Heart right ventricle (tissue), 16 donors: ENCODE measurements around the gene OR4D2. TPM values are rescaled to one million over a fixed set of nuclear protein-coding genes. Genes with fewer than 3 reads are reported as not detected.

ENCODE experiments used
- ATAC-seq, 8 donors: fragments of 200-7000 bp; cut with Tn5 transposase; one replicate each; pipeline ENCODE4 v1.9.1; 2020; ENCODE audit warnings: mild to moderate bottlenecking in 8 of 8, moderate library complexity in 8 of 8, moderate number of reproducible peaks in 1 of 8
- DNase-seq, 2 donors: peaks; one replicate each; pipeline ENCODE4 v3.0.0-alpha.2; 2020
- H3K27ac ChIP-seq, 10 donors: fragments of 200-600 bp; sonication (generic) in 2 of 10; one replicate each; pipeline versions ENCODE4 v1.5.0 to v1.8.0; 2020 to 2022; ENCODE audit warnings: mild to moderate bottlenecking in 3 of 10
- H3K27me3 ChIP-seq, 7 donors: fragments of 200-600 bp; one replicate each; pipeline ENCODE4 v1.8.0; 2021 to 2022; ENCODE audit warnings: mild to moderate bottlenecking in 2 of 7
- H3K36me3 ChIP-seq, 9 donors: fragments of 200-600 bp; sonication (generic) in 1 of 9; one replicate each; pipeline versions ENCODE4 v1.5.0 to v1.8.0; 2020 to 2022; ENCODE audit warnings: mild to moderate bottlenecking in 2 of 9
- H3K4me1 ChIP-seq, 9 donors: fragments of 200-600 bp; sonication (generic) in 1 of 9; one replicate each; pipeline versions ENCODE4 v1.5.0 to v1.8.0; 2020 to 2022; ENCODE audit warnings: mild to moderate bottlenecking in 4 of 9
- H3K4me3 ChIP-seq, 10 donors: fragments of 200-600 bp; sonication (generic) in 2 of 10; one replicate each; pipeline versions ENCODE4 v1.5.0 to v1.8.0; 2020 to 2022; ENCODE audit warnings: mild to moderate bottlenecking in 7 of 10, moderate library complexity in 2 of 10
- H3K9me3 ChIP-seq, 11 donors: fragments of 200-600 bp in 10 of 11; sonication (generic) in 2 of 11; one replicate each; pipeline versions ENCODE4 v1.5.0 to v1.8.0; 2013 to 2022; ENCODE audit warnings: mild to moderate bottlenecking in 2 of 11, control low read depth in 1 of 11, moderate library complexity in 1 of 11
- CTCF ChIP-seq, 9 donors: fragments of 200-600 bp; sonication (generic) in 2 of 9; IDR thresholded peaks; one replicate each; pipeline versions ENCODE4 v1.5.0 to v1.8.0; 2021 to 2022; ENCODE audit warnings: antibody characterized with exemption in 9 of 9, mild to moderate bottlenecking in 5 of 9, moderate library complexity in 1 of 9
- WGBS, 2 donors: extraction: QIAGEN DNeasy Blood & Tissue Kit; methylation state at CpG; one replicate each; pipeline ENCODE4 v1.1.7; 2013; ENCODE audit warnings: inconsistent platforms in 1 of 2; 5-methylcytosine and 5-hydroxymethylcytosine counted together
- intact Hi-C, 10 donors: fragments of 100-400 bp; cut with DNase I; formaldehyde crosslinking; loops; one replicate each; pipeline versions ENCODE4 v1.11.1 to v1.14.2; 2022
- polyA plus RNA-seq, 2 donors: library from polyadenylated mRNA; stranded (reverse); fragments of 200-250 nt; gene quantifications; one replicate each; pipeline ENCODE4 v1.2.3, GENCODE V29; 2013
- total RNA-seq, 10 donors: library from RNA; stranded (reverse); fragmentation: NEBNext Ultra II Directional in 3 of 10; extraction: Animal tissue kit (Norgen Biotek cat#: 25700) in 3 of 10; gene quantifications; one replicate each; pipeline versions ENCODE4 v1.2.1 to v1.2.4, GENCODE V29; 2021 to 2023
- donor health status: Arrhythmogenic right ventricular cardiomyopathy.
- donor health status: ischemic (EF 13 %, LVEDD 7.1; RV severe dilation, severe dysfunction).
- donor health status: healthy with polysubstance abuse.
- donor health status: DM: no; HTN: yes; CAD: no.
- donor health status: DM: no; HTN: no; CAD: no.
- donor health status: ischemic (EF 25% LVEDD 6.9; RV normal size, moderate dysfunction).
- donor health status: ischemic (EF 25% LVEDD 5.7; RV mildly dilated, moderate dysfunction).
- donor health status: healthy.
- donor health status: DM: yes; HTN: yes; CAD: no.
- donor health status: Ischemic cardiomyopathy.
- donor health status: ischemic (EF 35%, LVEDD 5.7; RV mildly dilated, moderate dysfunction).
- donor health status: nonischemic (EF 11% LVEDD 7.7; RV severe dilation, severe dysfunction).
- donor health status: DM: yes; HTN: yes; CAD: no.
- donor health status: PGD.
- donor health status: ischemic (EF 29% LVEDD 5.4; RV normal size, mild dysfunction).
- donor health status: nonischemic (EF 23%, LVEDD 6.1; RV moderate dilation, normal function).

The OR4D2 gene
- total and polyA plus RNA-seq, 12 donors, result not detected

- no peak overlapping the region for H3K4me3 ChIP-seq
- peaks cover 0 to 74% (median 39%) of the 10 kb centered on the region in 7 donors for H3K27me3 ChIP-seq
- WGBS, 2 donors, result 53 to 58% methylated on average over 2 of the region's 2 CpGs
- no peak for TF ChIP-seq CTCF (IDR thresholded peaks at IDR 0.05)
- H3K36me3 ChIP-seq, result no peaks in the 10 kb centered on the region
- H3K9me3 ChIP-seq, result no peaks in the 10 kb centered on the region
- peak overlapping the region in 4 of 10 donors; percentile 11 to 46 (median 33) for H3K27ac ChIP-seq
- ATAC-seq (peak in 6 of 8 donors; percentile 41 to 83 (median 62)), DNase-seq (no peak)
- H3K4me1 ChIP-seq, result peaks cover 0 to 27% (median 12%) of the 10 kb centered on the region in 9 donors
- intact Hi-C loops, result no loop called here
These were observed 13.7 kb upstream of the OR4D2 start for GRCh38 chr17:58153046-58153445.

GRCh38 chr17:58153671-58154070, 13.1 kb upstream of the OR4D2 start:
- Histone ChIP-seq H3K4me3 (no peak overlapping the region), H3K27ac (peak overlapping the region in 1 of 10 donors; percentile 46), H3K4me1 (peaks cover 0 to 27% (median 12%) of the 10 kb centered on the region in 9 donors), H3K36me3 (no peaks in the 10 kb centered on the region), H3K9me3 (no peaks in the 10 kb centered on the region), H3K27me3 (peaks cover 0 to 74% (median 44%) of the 10 kb centered on the region in 7 donors)
- ATAC-seq (no peak), DNase-seq (no peak)
- no peak for TF ChIP-seq CTCF (IDR thresholded peaks at IDR 0.05)
- intact Hi-C loops, result no loop called here

- Histone ChIP-seq H3K36me3 (no peaks in the 10 kb centered on the region), H3K4me1 (peaks cover 0 to 27% (median 12%) of the 10 kb centered on the region in 9 donors), H3K27me3 (peaks cover 0 to 84% (median 57%) of the 10 kb centered on the region in 7 donors), H3K4me3 (peak overlapping the region; percentile 12 to 62 (median 52)), H3K27ac (peak overlapping the region in 2 of 10 donors; percentile 6 to 77), H3K9me3 (no peaks in the 10 kb centered on the region)
- DNase-seq (peak in 1 of 2 donors; percentile 37), ATAC-seq (peak; percentile 51 to 87 (median 71))
- intact Hi-C loops, result no loop called here
- WGBS, 2 donors, result 1% methylated on average over 65 of the region's 65 CpGs
- no peak for TF ChIP-seq CTCF (IDR thresholded peaks at IDR 0.05)
These were observed 9.7 kb upstream of the OR4D2 start for GRCh38 chr17:58156839-58157803.

GRCh38 chr17:58158181-58158580, 8.6 kb upstream of the OR4D2 start:
- no peak for TF ChIP-seq CTCF (IDR thresholded peaks at IDR 0.05)
- Histone ChIP-seq H3K4me3 (no peak overlapping the region), H3K36me3 (no peaks in the 10 kb centered on the region), H3K27ac (no peak overlapping the region), H3K4me1 (peaks cover 0 to 19% (median 12%) of the 10 kb centered on the region in 9 donors), H3K27me3 (peaks cover 0 to 84% (median 64%) of the 10 kb centered on the region in 7 donors), H3K9me3 (no peaks in the 10 kb centered on the region)
- intact Hi-C loops, result no loop called here
- 75 to 77% methylated on average over 2 of the region's 2 CpGs for WGBS, 2 donors
- no peak for ATAC-seq
- DNase-seq, result no peak
